HG03520 (cell line): ENCODE data around the gene TRIM63.
"Not testable (repeated sequence)": the region's sequence is repeated elsewhere in the genome, so short reads cannot be mapped to it uniquely, and the experiment has no call there.

Experiments used
- ATAC-seq: cut with Tn5 transposase; IDR thresholded peaks from one replicate; pipeline ENCODE4 v1.9.1; 2021; ENCODE audit warnings: mild to moderate bottlenecking, moderate library complexity; ENCODE audit not compliant: unreplicated experiment

TRIM63 gene

GRCh38 chr1:26067432-26067911, at the start of gene TRIM63:
Gene TRIM63, minus strand, starts transcription at chr1:26067630. Its CDS starts 136 bp downstream, at chr1:26067494.
- no peak for ATAC-seq

GRCh38 chr1:26114165-26114927, 46.9 kb upstream of the TRIM63 start:
- no peak for ATAC-seq

GRCh38 chr1:26112407-26112775, 45.0 kb upstream of the TRIM63 start:
- peak; percentile 2 for ATAC-seq

- peak; percentile 65 for ATAC-seq
Measured at GRCh38 chr1:26111530-26112406, 44.3 kb upstream of the TRIM63 start, which contains the start of gene PDIK1L. Gene PDIK1L, plus strand, starts transcription at chr1:26111824. Its CDS starts 2,485 bp downstream, at chr1:26114309.

- peak; percentile 34 for ATAC-seq
Measured at GRCh38 chr1:26110731-26111529, 43.5 kb upstream of the TRIM63 start.

- ATAC-seq = no peak
Measured at GRCh38 chr1:26109229-26110164, 42.1 kb upstream of the TRIM63 start.

- ATAC-seq = not testable (repeated sequence)
Measured at GRCh38 chr1:26105226-26105548, 37.8 kb upstream of the TRIM63 start.

- no peak for ATAC-seq
Measured at GRCh38 chr1:26102526-26102925, 35.1 kb upstream of the TRIM63 start.

GRCh38 chr1:26102119-26102518, 34.7 kb upstream of the TRIM63 start:
- ATAC-seq = no peak

GRCh38 chr1:26100204-26100603, 32.8 kb upstream of the TRIM63 start:
- not testable (repeated sequence) for ATAC-seq

- ATAC-seq = no peak
Measured at GRCh38 chr1:26099780-26100179, 32.4 kb upstream of the TRIM63 start.

- no peak for ATAC-seq
Measured at GRCh38 chr1:26098602-26099001, 31.2 kb upstream of the TRIM63 start.

- ATAC-seq = no peak
Measured at GRCh38 chr1:26097696-26098095, 30.3 kb upstream of the TRIM63 start.

- no peak for ATAC-seq
Measured at GRCh38 chr1:26096471-26096870, 29.0 kb upstream of the TRIM63 start.

- ATAC-seq = no peak
Measured at GRCh38 chr1:26094677-26095383, 27.4 kb upstream of the TRIM63 start.

- no peak for ATAC-seq
Measured at GRCh38 chr1:26094076-26094669, 26.7 kb upstream of the TRIM63 start.

- ATAC-seq = not testable (repeated sequence)
Measured at GRCh38 chr1:26093569-26093968, 26.1 kb upstream of the TRIM63 start.

- ATAC-seq = no peak
Measured at GRCh38 chr1:26092422-26092821, 25.0 kb upstream of the TRIM63 start.

- no peak for ATAC-seq
Measured at GRCh38 chr1:26090893-26091292, 23.5 kb upstream of the TRIM63 start.
